Esophagus muscularis mucosa (tissue), 4 donors: ENCODE measurements around the gene FN1. TPM values are rescaled to one million over a fixed set of nuclear protein-coding genes. Genes with fewer than 3 reads are reported as not detected.
"Not testable (repeated sequence)": the region's sequence is repeated elsewhere in the genome, so short reads cannot be mapped to it uniquely, and the experiment has no call there.

ENCODE experiments used
- DNase-seq: peaks from one replicate; pipeline ENCODE4 v3.0.0-alpha.2; 2017; ENCODE audit errors: extremely low spot score
- H3K27ac ChIP-seq, 4 donors: fragments of 200-600 bp; sonication (generic); replicated peaks in 1 of 4; 1 replicate in 3 of 4; 2 replicates in 1 of 4; pipeline ENCODE4 v1.5.1; 2016 to 2019; ENCODE audit warnings: mild to moderate bottlenecking in 1 of 4
- H3K27me3 ChIP-seq, 4 donors: fragments of 200-600 bp; sonication (generic); one replicate each; pipeline versions ENCODE4 v1.5.1 to v1.6.0; 2016 to 2019
- H3K36me3 ChIP-seq, 4 donors: fragments of 200-600 bp; sonication (generic); one replicate each; pipeline ENCODE4 v1.5.1; 2016 to 2019
- H3K4me1 ChIP-seq, 4 donors: fragments of 200-600 bp; sonication (generic); one replicate each; pipeline ENCODE4 v1.5.1; 2016 to 2019
- H3K4me3 ChIP-seq, 4 donors: fragments of 200-600 bp; sonication (generic); 1 replicate in 2 of 4; 2 replicates in 2 of 4; pipeline ENCODE4 v1.5.1; 2016 to 2019; ENCODE audit warnings: mild to moderate bottlenecking in 4 of 4, moderate library complexity in 1 of 4
- H3K9me3 ChIP-seq, 4 donors: fragments of 200-600 bp; sonication (generic); 1 replicate in 3 of 4; 2 replicates in 1 of 4; pipeline ENCODE4 v1.5.1; 2016 to 2019
- EP300 ChIP-seq: sonication (generic); formaldehyde crosslinking; IDR thresholded peaks from one replicate; pipeline ENCODE4 v1.6.1; 2017; ENCODE audit warnings: antibody characterized with exemption
- POLR2A ChIP-seq: fragments of 450-650 bp; IDR thresholded peaks from one replicate; pipeline ENCODE4 v1.6.1; 2017; ENCODE audit warnings: antibody characterized with exemption, moderate library complexity, mild to moderate bottlenecking, low read depth
- POLR2AphosphoS5 ChIP-seq, 2 donors: sonication (generic); formaldehyde crosslinking; IDR thresholded peaks; one replicate each; pipeline ENCODE4 v1.6.1; 2017; ENCODE audit warnings: antibody characterized with exemption in 2 of 2
- WGBS: methylation state at CpG from one replicate; pipeline ENCODE4 v1.1.5; 2018; 5-methylcytosine and 5-hydroxymethylcytosine counted together
- intact Hi-C: fragments of 100-400 bp; cut with DNase I; formaldehyde crosslinking; loops from one replicate; pipeline ENCODE4 v1.15.1; 2023
- total RNA-seq, 4 donors: library from RNA; depleted of rRNA; stranded (reverse); fragments of >200 nt; gene quantifications; one replicate each; pipeline versions ENCODE4 v1.1.0 to v1.2.1, GENCODE V29; 2016
- TF ChIP-seq, protein P1 (sequence below), 3 experiments: fragments of 200-600 bp in 2 of 3; fragments of 450-650 bp in 1 of 3; sonication (generic) in 2 of 3; IDR thresholded peaks; one replicate each; pipeline ENCODE4 v1.5.1; 2017 to 2019; ENCODE audit warnings: antibody characterized with exemption in 3 of 3, mild to moderate bottlenecking in 2 of 3, moderate library complexity in 1 of 3

Gene FN1
- total RNA-seq, 4 donors from 2014 or later: 2,256 to 4,873 (median 2,950) TPM

DNA sequence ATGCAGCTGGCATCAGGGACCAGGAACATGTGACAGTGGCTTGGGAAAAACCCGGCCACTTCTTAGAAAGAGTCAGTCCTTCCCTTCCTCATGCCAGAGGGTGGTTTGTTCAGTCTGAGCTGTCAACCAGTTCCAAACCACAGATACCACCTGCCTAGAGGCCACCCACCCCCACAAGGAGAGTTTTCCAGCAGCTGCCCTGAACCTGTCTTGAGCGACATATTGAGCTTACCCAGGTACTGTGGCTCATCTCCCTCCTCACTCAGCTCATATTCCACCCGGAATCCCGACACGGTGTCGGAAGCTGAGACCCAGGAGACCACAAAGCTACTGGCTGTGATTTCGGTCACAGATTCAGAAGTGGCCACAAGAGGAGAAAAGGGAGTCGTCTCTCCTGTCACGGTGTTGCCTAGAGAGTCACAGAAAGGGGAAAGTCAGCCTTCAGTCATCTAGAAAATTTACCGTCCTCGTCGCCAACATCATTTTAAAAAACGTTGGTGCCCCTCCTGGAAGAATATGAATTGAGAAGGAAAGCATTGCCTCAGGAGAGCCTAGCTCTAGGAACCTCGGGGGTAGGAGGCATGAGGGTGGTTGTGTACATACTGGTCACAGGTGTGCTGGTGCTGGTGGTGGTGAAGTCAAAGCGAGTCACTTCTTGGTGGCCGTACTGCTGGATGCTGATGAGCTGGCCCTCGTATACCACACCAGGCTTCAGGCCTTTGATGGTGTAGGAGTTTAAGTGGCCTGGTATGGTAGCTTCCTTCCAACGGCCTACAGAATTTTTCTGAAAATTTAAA lies 26.3 kb downstream of the FN1 start:
- no peaks in the 10 kb centered on the region for H3K27me3 ChIP-seq
- H3K4me1 ChIP-seq: peaks cover 0 to 83% (median 69%) of the 10 kb centered on the region in 4 donors
- peaks cover 51 to 89% (median 71%) of the 10 kb centered on the region in 4 donors for H3K36me3 ChIP-seq
- H3K9me3 ChIP-seq: no peaks in the 10 kb centered on the region
- intact Hi-C loops: no loop called here
- TF ChIP-seq POLR2AphosphoS5 (IDR thresholded peaks at IDR 0.05): peak in 1 of 2 donors; percentile 8
- no peak for TF ChIP-seq EP300
- 84% methylated on average over 18 of the region's 18 CpGs for WGBS
- no peak for DNase-seq
- no peak overlapping the region for H3K4me3 ChIP-seq
- peak overlapping the region; percentile 69 to 81 (median 76) for H3K27ac ChIP-seq

DNA sequence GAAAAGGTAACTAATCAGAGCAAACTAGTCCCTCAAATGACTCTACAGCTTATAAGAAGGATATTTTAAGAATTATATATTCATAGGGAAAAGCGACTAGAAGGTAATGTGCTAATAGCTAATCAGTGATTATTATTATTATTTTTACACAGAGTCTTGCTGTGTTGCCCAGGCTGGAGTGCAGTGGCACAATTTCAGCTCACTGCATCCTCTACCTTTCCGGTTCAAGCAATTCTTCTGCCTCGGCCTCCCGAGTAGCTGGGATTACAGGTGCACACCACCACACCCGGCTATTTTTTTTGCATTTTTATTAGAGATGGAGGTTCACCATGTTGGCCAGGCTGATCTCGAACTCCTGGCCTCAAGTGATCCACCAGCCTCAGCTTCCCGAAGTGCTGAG lies 27.4 kb downstream of the FN1 start:
- Histone ChIP-seq H3K36me3 (peaks cover 58 to 89% (median 73%) of the 10 kb centered on the region in 4 donors), H3K27ac (peak overlapping the region; percentile 69 to 81 (median 76)), H3K4me1 (peaks cover 0 to 88% (median 75%) of the 10 kb centered on the region in 4 donors)
- WGBS: 86% methylated on average over 7 of the region's 7 CpGs
- DNase-seq, H3K9me3 ChIP-seq, H3K4me3 ChIP-seq, H3K27me3 ChIP-seq, intact Hi-C loops: not testable (repeated sequence)

DNA sequence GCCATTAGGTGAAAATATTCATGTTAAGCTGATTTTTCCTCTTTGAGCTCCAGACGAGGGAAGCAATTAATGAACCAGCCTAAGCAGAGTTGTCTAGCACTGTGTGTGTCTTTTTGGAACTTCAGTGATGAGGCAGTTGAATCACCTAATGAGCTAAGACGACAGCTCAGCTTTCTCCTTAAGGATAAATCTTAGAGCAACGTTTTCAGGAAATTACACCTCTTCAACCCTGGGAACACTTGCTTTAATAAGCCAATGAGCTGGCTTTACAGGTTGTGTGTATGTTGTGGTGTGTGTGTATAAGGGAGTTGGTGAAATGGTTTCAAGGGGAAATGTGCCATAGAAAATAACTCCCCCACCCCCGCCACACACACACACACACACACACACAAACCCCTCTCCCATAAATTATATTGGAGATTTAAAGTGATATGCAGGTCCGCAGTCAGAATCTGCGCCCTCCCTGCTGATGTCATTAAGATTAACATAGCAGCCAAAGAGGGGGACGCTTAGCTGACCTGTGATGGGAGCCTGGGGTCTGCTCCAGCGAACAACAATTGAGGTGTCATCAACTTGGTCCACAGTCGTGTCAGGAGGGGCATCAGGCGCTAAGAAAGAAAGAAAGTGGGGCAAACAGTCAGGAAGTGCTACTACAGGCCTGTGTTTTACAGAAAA lies 28.1 kb downstream of the FN1 start:
- peak overlapping the region; percentile 69 to 81 (median 76) for H3K27ac ChIP-seq
- no peaks in the 10 kb centered on the region for H3K9me3 ChIP-seq
- H3K36me3 ChIP-seq: peaks cover 55 to 89% (median 68%) of the 10 kb centered on the region in 4 donors
- TF ChIP-seq EP300 (no peak), POLR2A (no peak), POLR2AphosphoS5 (IDR thresholded peaks at IDR 0.05) (no peak)
- TF ChIP-seq, protein P1, sequence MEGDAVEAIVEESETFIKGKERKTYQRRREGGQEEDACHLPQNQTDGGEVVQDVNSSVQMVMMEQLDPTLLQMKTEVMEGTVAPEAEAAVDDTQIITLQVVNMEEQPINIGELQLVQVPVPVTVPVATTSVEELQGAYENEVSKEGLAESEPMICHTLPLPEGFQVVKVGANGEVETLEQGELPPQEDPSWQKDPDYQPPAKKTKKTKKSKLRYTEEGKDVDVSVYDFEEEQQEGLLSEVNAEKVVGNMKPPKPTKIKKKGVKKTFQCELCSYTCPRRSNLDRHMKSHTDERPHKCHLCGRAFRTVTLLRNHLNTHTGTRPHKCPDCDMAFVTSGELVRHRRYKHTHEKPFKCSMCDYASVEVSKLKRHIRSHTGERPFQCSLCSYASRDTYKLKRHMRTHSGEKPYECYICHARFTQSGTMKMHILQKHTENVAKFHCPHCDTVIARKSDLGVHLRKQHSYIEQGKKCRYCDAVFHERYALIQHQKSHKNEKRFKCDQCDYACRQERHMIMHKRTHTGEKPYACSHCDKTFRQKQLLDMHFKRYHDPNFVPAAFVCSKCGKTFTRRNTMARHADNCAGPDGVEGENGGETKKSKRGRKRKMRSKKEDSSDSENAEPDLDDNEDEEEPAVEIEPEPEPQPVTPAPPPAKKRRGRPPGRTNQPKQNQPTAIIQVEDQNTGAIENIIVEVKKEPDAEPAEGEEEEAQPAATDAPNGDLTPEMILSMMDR (IDR thresholded peaks at IDR 0.05): no peak
- H3K4me3 ChIP-seq: no peak overlapping the region
- peaks cover 0 to 82% (median 74%) of the 10 kb centered on the region in 4 donors for H3K4me1 ChIP-seq
- H3K27me3 ChIP-seq: no peaks in the 10 kb centered on the region
- intact Hi-C loops: no loop called here
- WGBS: 59% methylated on average over 10 of the region's 10 CpGs
- no peak for DNase-seq

DNA sequence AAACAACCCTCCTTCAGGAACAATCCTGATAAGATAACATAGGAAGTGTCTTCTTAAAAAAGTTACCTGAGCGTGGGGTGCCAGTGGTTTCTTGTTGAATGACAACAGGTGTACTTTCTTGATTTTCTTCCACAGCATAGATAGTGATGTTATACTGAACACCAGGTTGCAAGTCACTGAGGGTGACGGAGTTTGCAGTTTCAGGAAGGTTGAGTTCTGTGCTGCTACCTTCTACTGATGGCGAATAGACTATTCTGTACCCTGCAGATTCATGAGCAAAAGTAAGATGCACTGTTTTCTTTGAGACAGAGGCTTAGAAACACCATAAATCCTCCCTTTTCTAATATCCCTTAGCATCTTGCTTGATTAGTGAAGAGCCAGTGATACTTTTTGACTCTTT lies 28.8 kb downstream of the FN1 start:
- WGBS: 93% methylated on average over 3 of the region's 3 CpGs
- TF ChIP-seq POLR2A: no peak
- TF ChIP-seq EP300: no peak
- TF ChIP-seq, protein P1 (IDR thresholded peaks at IDR 0.05): no peak
- TF ChIP-seq POLR2AphosphoS5 (IDR thresholded peaks at IDR 0.05): no peak
- Histone ChIP-seq H3K9me3 (no peaks in the 10 kb centered on the region), H3K4me3 (no peak overlapping the region), H3K27me3 (no peaks in the 10 kb centered on the region), H3K4me1 (peaks cover 0 to 84% (median 76%) of the 10 kb centered on the region in 4 donors), H3K27ac (peak overlapping the region; percentile 69 to 81 (median 76)), H3K36me3 (peaks cover 55 to 90% (median 66%) of the 10 kb centered on the region in 4 donors)
- intact Hi-C loops: no loop called here
- no peak for DNase-seq

DNA sequence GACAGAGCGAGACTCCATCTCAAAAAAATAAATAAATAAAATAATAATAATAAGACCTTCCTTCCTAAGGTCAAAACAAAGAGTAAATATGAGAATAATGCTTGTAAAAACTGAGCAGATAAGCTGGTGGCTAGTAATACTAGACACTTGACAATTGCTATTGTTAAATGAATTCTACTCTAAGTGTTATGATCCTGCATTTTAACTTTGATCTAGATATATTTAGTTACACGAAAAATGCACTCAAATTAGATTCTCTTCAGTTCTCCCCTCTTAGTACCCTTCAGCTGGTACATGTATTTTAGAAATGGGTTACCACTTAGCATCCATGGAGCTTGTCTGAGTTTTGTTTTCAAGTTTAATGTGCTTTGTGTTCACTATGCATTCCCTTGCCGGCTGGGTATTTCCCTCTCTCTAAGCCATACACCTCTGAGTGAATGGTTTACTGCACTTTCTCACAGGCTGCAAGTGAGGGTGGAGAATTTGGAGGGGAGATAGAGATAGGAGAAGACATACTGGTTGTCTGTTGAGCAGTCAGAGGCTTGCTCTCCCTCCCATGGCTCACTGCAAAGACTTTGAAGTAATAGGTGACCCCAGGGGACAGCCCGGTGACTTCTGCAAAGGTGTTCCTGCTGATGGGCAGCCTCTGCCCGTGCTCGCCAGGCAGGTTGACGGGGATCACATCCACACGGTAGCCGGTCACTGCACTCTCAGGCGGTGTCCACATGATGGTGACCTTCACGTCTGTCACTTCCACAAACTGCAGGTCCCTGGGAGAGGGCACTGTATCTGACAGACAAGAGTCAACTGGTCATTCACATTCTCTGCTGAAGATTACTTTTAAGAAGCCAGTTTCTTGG lies 29.9 kb downstream of the FN1 start:
- peaks cover 55 to 95% (median 64%) of the 10 kb centered on the region in 4 donors for H3K36me3 ChIP-seq
- H3K27ac ChIP-seq: peak overlapping the region; percentile 62 to 81 (median 72)
- no peak overlapping the region for H3K4me3 ChIP-seq
- no peak for DNase-seq
- peaks cover 0 to 83% (median 74%) of the 10 kb centered on the region in 4 donors for H3K4me1 ChIP-seq
- TF ChIP-seq POLR2A (no peak), EP300 (no peak), POLR2AphosphoS5 (IDR thresholded peaks at IDR 0.05) (peak in 1 of 2 donors; percentile 24)
- TF ChIP-seq, protein P1 (IDR thresholded peaks at IDR 0.05): no peak
- H3K27me3 ChIP-seq: no peaks in the 10 kb centered on the region
- WGBS: 77% methylated on average over 11 of the region's 11 CpGs
- intact Hi-C loops: no loop called here
- no peaks in the 10 kb centered on the region for H3K9me3 ChIP-seq
